GM19099 (cell line): ENCODE results near the gene SNED1.

Source experiments
- POLR2A ChIP-seq: IDR thresholded peaks from 3 replicates; pipeline ENCODE4 v1.6.1; 2011; ENCODE audit warnings: low read depth; ENCODE audit not compliant: insufficient read length; ENCODE audit errors: extremely low read depth

The SNED1 gene

DNA sequence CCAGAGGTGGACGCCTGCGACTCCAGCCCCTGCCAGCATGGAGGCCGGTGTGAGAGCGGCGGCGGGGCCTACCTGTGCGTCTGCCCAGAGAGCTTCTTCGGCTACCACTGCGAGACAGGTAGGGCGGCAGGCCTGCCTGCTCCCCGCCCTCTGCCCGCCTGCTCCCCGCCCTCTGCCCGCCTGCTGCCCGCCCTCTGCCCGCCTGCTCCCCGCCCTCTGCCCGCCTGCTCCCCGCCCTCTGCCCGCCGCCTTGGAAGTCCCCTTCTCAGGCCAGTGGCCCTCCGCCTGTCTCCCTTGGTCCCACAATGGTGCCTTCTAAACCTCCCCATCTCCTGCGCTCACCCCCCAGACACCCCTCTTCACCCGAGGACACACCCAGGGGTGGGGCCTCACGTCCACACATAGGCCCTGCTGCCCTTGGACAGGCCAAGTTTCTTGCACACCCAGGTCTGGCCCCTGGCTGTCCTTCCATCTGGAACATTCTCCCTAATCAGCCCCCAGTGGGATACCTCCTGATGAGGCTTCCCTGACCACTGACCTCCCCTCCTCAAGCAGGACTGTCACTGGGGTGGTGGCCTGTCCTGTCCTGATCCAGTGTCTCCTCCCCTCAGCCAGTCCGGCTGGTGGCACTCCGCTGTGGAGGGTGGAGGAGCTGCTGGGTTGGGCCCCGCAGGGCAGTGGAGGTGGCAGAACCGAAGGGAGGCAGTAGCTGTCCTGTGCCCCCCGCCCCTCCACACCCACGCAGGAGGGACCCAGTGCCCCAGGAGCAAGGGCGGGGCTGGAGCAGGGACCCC is 65.8 kb downstream of the SNED1 start:
- no peak for TF ChIP-seq POLR2A

DNA sequence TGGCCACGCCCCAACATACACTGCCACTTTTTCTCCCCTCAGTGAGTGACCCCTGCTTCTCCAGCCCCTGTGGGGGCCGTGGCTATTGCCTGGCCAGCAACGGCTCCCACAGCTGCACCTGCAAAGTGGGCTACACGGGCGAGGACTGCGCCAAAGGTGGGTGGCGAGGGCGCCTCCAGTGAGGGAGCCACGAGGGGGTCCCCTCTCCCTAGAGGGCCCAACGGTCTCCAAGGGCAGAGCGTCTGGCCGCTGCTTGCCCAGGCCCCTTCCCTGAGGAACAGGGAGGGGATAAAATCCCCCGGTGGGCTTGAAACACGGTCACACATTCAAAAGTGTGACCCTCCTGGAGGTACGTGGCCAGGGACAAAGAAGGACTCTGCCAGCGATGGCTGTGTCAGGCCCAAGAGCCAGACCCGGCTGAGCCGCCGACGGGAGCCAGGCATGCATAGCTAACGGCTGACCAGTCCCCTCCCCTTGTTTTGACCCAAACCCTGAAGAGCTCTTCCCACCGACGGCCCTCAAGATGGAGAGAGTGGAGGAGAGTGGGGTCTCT is 66.5 kb downstream of the SNED1 start:
- TF ChIP-seq POLR2A: no peak

DNA sequence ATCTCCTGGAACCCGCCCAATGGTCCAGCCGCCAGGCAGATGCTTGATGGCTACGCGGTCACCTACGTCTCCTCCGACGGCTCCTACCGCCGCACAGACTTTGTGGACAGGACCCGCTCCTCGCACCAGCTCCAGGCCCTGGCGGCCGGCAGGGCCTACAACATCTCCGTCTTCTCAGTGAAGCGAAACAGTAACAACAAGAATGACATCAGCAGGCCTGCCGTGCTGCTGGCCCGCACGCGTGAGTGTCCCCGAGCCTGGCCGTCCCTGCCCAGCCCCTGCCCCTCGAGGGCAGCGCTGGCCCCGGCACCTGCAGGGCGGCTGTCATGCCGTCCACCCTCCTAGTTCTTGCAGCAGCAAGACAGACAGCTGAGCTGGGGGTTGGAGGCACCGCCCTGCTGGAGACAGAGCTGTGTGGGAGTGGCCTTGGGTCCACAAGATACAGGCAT is 67.0 kb downstream of the SNED1 start:
- no peak for TF ChIP-seq POLR2A

DNA sequence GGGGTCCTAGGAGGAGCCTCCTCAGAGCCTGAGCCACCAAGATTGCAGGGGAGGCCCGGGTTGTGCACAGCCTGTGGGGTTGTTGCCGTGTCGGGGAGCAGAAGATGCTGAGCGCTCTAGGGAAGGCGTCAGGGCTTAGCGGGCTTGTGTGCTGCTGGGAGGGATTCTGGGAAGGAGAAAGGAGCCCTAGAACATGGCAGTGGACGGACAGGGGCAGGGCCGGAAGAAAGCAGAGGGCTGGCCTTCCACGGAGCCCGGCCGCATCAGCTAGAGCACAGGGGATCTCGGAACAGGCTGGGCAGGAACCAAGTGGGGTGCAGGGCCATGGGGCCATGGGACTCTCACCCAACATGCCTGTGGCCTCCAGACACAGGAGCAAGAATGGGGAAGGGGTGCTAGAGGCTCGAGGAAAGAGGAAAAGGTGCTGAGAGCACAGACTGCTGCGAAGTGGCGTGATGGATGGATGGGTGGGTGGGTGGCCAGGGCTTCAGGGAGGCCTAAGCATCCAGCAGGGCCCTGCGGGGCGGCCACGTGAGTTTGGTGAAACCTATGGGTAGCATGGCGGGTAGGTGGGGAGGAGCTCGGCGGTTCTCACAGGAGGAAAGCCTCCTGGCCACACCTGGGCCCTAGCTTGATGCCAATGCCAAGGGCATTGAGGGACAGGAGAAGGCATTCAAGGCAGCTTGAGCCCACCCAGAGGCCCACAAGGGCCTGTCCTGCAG is 67.9 kb downstream of the SNED1 start:
- no peak for TF ChIP-seq POLR2A

DNA sequence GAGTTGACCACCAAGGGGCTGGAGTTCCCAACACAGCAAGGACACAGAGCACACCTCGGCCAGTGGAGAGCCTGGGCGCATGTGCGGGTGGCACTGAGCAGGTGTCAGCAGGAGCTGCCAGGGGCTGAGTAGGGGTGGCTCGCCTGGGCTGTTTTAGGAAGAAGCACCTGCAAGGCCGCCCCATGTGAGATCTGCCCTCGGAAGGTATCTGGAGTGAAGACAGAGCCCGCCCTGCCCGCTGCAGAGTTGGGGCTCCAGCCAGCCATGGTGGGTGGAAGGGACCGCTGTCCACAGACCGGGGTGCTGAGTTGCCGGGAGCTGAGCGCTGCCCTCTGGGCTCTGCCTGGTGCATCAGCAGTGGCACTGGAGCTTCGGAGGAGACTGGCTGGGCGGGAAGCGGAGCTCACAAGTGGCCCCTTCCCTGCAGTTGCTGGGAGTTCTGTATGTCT is 68.5 kb downstream of the SNED1 start:
- TF ChIP-seq POLR2A: no peak

DNA sequence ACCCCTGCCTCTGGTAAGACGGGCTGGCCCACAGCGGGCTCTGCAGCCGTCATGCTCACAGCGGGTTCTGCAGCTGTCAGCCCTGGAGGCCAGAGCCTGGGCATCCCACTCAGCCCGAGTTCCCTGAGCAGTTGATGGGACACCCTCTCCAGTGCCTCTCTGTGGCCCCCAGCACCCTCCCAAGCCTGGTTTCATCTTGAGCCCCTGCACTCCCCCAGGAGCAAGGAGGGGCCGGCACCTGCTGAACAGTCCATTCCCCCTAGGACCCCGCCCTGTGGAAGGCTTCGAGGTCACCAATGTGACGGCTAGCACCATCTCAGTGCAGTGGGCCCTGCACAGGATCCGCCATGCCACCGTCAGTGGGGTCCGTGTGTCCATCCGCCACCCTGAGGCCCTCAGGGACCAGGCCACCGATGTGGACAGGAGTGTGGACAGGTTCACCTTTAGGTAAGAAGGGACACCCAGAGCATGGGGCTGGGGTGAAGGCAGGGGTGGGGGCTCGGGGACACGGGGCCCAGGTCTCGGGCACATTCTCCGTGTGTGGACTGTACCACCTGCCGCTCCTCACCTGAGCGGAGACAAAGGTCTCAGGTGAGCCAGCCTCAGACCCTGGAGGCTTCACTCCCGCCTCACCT is 69.2 kb downstream of the SNED1 start:
- TF ChIP-seq POLR2A: no peak

DNA sequence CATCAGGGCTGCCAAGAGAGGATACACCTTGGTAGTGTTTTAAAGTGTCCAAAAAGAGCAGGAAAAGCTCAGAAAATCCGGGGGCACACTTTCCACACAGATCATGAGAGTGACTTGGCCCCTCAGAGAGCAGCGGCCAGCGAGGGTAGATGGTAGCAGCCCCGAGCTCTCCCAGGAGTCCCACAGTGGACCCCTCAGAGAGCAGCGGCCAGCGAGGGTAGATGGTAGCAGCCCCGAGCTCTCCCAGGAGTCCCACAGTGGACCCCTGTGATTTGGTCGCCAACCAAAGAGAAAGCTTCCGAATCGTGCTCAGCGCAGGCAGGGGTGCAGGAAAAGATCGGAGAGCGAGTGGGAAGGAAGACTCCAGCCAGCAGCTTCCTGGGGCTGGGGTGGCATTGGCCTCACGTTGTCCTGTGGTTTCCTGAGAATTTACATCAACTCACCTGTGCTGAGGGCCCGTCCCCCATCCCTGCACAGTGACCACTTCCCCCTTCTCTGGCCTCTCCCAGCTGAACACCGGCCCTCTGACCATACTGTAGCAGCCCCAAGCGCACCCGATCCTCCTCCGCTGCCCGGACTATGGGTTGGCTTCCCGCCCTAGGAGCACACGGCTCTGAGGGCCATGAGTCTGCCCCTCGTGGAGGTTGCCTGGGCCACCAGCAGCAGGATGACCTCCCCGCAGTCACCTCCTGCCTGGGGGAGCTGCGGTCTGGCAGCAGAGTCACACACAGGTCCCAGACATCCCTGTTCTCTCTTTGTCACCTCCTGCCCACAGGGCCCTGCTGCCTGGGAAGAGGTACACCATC is 69.9 kb downstream of the SNED1 start:
- TF ChIP-seq POLR2A: no peak

DNA sequence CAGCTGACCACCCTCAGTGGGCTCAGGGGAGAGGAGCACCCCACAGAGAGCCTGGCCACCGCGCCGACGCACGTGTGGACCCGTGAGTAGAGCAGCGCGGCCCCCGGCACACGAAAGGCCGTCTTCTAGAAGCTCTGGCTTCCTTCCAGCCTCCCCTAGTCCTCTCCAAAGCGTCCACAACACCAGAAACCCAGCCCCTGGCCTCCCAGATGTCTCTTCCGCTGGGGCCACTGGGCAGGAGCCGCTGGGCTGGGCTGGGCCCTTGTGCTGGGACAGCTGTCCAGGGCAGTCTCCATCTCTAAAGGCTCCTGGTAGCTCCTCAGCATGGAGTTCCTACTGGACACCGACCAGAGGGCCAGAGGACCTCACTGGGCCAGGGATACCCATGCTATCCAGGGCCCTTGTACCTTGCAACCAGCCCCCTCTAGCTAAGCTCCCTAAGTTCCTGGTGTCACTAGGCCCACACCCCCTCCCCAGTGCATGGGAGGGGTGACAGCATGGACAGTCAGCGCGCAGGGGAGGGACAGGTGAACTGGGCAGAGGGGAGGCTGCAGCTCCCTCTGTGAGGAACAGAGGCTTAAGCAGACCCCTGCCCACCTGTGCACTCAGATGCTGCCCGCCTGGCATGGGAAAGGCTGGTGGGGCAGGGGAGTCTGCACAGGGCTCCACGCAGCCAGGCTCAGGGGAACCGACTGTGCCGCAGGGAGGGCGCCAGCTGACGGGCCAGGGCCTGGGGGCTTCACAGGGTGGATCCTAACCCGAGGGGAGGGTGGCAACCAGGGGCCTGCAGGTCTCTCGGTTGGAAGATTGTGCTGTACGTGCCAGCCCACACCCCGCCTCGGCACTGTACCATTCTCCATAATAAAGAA is 70.8 kb downstream of the SNED1 start:
- no peak for TF ChIP-seq POLR2A

DNA sequence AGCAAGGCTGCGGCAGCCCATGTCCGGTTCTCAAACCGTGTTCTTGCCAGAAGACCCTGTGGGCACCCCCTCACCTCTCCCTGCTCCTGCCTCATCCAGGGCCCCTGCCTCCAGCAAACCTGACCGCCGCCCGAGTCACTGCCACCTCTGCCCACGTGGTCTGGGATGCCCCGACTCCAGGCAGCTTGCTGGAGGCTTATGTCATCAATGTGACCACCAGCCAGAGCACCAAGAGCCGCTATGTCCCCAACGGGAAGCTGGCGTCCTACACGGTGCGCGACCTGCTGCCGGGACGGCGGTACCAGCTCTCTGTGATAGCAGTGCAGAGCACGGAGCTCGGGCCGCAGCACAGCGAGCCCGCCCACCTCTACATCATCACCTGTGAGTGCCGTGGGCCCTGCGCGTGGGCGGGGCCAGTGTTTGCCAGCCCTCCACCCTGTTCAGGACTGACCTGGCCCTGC is 71.4 kb downstream of the SNED1 start:
- no peak for TF ChIP-seq POLR2A

DNA sequence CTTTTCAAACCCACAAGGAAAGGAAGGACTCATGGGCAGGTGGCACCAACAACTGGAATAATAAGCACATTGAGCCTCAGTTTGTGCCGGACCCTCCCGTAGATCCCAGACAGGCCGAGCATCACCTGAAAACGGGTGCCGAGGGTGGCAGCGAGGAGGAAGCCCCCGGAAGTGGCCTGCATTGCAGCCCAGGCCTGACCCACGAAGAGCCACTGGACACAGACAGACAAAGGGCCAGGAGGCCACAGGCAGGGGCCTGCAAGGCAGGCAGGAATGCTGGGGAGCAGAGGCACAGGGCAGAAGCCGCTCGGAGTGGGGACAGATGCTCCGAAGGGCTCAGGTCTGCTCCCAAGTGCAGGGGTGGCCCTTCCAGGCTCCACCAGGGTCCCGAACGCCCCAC is 71.9 kb downstream of the SNED1 start:
- no peak for TF ChIP-seq POLR2A

DNA sequence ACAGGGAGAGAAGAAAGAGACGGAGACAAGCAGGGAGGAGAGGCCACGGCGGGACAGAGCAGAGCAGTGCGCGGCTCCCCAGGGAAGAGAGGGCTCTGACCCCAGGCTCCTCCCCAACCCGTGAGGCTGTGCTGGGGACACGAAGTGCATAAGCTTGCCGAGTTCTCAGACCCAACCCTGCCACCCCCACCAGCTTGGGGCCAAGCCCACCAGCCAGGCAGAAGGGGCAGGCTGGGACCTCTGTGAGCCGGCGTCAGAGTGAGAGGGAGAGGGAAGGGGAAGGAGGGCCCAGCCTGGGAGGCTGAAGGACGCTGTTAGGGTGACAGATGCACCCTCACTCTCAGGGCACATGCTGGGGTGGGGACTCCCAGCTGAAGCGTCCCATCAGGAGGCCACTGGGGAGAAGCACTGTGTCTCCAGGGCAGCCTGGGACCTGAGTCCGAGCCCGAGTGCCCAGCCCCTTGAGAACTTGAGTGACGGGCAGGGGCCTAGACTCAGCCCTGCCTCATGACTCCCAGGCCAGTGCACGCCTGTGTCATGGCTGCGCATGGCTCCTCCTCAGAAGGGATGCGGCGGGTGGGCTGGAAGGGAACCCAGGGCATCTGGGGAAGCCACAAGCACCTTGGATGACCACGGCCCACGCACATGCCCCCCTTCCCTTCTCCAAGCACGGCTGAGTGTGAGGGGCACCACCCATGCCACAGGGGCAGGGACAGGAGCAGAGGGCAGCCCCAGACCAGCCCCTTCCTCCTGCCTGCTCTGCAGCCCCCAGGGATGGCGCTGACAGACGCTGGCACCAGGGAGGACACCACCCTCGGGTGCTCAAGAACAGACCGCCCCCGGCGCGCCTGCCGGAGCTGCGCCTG is 72.6 kb downstream of the SNED1 start:
- no peak for TF ChIP-seq POLR2A

DNA sequence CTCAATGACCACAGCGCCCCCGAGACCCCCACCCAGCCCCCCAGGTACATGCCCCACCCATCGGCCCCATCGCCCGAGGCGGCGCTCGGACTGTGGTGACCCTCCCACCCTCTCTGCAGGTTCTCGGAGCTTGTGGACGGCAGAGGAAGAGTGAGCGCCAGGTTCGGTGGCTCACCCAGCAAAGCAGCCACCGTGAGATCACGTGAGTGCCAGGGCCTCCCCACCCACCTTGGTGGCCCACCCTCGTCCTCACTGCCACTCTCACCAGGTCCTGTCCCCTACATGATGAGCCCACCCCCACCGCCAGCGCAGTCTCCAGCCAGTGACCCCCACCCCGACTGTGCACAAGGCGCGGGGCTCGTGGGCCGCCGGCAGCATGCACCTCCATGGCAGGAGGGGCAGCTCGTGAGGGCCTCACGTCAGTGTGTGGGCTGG is 73.3 kb downstream of the SNED1 start:
- TF ChIP-seq POLR2A: no peak

DNA sequence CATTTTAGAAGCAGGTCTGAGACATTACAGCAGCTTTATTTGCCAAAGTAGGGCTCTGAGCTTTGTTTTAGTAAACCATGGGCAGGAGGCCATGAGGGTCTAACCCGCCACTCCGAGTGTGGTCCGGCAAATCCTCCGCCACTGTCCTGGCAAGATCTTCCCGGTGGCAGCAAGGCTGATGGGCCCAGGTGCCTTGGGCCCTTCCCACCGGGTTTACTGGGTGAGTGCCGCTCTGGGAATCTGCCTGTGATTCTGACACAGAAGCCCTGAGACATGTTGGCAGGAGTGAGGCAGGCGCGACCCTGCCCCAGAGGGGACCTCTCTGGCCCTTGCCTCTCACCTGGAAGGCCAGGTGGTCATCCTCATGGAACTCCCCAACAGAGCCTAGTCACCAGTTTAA is 73.7 kb downstream of the SNED1 start:
- TF ChIP-seq POLR2A: no peak
